Measurements from ENCODE around the gene SND1.

DNA sequence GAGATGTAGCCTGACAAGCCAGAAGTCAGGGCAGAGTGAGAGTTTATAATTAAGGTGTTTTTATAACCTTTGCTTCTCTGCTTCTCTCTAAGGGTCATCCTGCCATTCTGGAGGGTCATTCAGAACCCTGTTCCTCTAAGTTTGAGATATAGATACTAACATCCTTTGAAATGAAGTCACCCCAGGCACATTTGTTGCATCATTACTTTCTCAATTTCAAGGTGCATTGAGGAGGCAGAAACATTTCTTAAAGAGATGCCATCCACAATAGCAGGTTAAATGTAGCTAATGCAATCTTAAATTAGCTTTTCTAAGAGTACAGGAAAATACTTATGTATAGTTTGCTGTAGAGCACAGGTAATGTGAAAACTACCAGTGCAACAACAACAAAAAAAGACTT is 272.9 kb downstream of the SND1 start:
- TF ChIP-seq, protein P1, sequence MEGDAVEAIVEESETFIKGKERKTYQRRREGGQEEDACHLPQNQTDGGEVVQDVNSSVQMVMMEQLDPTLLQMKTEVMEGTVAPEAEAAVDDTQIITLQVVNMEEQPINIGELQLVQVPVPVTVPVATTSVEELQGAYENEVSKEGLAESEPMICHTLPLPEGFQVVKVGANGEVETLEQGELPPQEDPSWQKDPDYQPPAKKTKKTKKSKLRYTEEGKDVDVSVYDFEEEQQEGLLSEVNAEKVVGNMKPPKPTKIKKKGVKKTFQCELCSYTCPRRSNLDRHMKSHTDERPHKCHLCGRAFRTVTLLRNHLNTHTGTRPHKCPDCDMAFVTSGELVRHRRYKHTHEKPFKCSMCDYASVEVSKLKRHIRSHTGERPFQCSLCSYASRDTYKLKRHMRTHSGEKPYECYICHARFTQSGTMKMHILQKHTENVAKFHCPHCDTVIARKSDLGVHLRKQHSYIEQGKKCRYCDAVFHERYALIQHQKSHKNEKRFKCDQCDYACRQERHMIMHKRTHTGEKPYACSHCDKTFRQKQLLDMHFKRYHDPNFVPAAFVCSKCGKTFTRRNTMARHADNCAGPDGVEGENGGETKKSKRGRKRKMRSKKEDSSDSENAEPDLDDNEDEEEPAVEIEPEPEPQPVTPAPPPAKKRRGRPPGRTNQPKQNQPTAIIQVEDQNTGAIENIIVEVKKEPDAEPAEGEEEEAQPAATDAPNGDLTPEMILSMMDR (conservative IDR thresholded peaks at IDR 0.05; ENCODE audit: low read depth, low read length), result no peak
- TF ChIP-seq EZH2 (IDR thresholded peaks at IDR 0.05; ENCODE audit: low read length, unreplicated experiment), result no peak

Data from PC-3 (cell line).